ENCODE measurements around the gene ZNF536.

- TF ChIP-seq CTCF (IDR thresholded peaks at IDR 0.05) (no peak), POLR2AphosphoS5 (IDR thresholded peaks at IDR 0.05) (no peak), POLR2A (IDR thresholded peaks at IDR 0.05) (no peak), EP300 (IDR thresholded peaks at IDR 0.05) (no peak)
Measured at GRCh38 chr19:30606114-30607050, 234.2 kb downstream of the ZNF536 start.
